ENCODE measurements around the gene PCBD2. TPM values are rescaled to one million over a fixed set of nuclear protein-coding genes. Genes with fewer than 3 reads are reported as not detected.

Gene PCBD2
- total RNA-seq, 1 experiment from 2014 or later: 7.0 TPM

DNA sequence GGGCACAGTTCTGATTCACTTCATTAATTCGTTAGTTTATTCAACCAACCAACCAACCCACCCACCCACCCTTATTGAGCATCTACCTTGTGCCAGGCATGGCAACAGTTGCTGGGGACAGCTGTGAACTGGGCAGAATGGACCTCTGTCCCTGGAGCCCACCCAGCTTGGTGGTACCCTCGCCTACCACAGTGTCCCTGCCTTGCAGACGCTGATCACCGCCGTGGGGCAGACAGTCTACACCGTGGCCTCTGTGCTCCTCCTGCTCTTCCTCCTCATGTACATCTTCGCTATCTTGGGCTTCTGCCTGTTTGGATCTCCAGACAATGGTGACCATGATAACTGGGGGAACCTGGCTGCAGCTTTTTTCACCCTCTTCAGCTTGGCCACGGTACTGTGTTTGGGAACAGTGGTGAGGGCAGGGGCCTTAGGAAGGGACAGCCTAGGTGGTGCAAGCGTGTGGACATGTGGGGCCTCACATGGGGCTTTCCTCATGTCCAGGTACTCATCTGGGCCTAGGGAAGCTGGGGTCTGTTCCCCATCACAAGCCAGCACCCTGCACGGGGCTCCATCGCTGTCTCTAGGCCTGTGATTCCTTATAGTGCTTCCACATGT is 102.9 kb downstream of the PCBD2 start:
- ATAC-seq: no peak
- CTCF ChIA-PET: no interaction called here

DNA sequence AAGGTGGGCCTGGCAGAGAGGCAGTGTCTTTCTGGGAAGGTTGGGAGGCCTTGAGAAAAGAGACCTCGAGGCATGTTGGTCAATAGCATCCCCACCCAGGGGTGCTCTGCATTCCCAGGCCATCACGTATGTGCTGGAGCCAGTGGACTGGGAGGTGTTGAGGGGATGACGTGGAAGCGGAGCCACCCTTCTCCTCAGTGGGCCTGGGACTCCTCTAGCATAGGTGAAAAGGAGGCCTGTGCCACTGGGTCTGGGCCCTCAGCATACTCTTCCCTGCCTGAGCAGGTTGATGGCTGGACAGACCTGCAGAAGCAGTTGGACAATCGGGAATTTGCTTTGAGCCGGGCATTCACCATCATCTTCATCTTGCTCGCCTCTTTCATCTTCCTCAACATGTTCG is 103.6 kb downstream of the PCBD2 start:
- no peak for ATAC-seq
- Histone ChIP-seq H3K36me3 (ENCODE audit: low read depth, low read length) (no peaks in the 10 kb centered on the region), H3K79me2 (ENCODE audit: low read length) (no peaks in the 10 kb centered on the region), H3K9me2 (replicated peaks; ENCODE audit: low read length) (no peaks in the 10 kb centered on the region), H3K9ac (ENCODE audit: low read length) (no peak overlapping the region), H3K9me3 (ENCODE audit: low read length) (no peaks in the 10 kb centered on the region), H3K4me3 (ENCODE audit: low read length) (no peak overlapping the region), H3K4me2 (ENCODE audit: low read length) (no peak overlapping the region), H2AFZ (ENCODE audit: low read length) (no peak overlapping the region), H4K20me1 (ENCODE audit: low read length) (no peaks in the 10 kb centered on the region), H3K27me3 (ENCODE audit: low read length) (no peaks in the 10 kb centered on the region), H3F3A (ENCODE audit: low read length, unreplicated experiment) (no peaks in the 10 kb centered on the region), H3K4me1 (ENCODE audit: insufficient read depth, low read length) (no peaks in the 10 kb centered on the region), H3K27ac (ENCODE audit: low read length) (no peak overlapping the region)
- intact Hi-C loops (cut with micrococcal nuclease): no loop called here
- ChIA-PET CTCF (no interaction called here), POLR2A (ENCODE audit: unreplicated experiment) (no interaction called here)
- no peak for DNase-seq
- no TSS peak for BruUV-seq (replicated peaks)
- no peak for TF ChIP-seq EZH2 (IDR thresholded peaks at IDR 0.05; ENCODE audit: low read length, unreplicated experiment)
- TF ChIP-seq, protein P1, sequence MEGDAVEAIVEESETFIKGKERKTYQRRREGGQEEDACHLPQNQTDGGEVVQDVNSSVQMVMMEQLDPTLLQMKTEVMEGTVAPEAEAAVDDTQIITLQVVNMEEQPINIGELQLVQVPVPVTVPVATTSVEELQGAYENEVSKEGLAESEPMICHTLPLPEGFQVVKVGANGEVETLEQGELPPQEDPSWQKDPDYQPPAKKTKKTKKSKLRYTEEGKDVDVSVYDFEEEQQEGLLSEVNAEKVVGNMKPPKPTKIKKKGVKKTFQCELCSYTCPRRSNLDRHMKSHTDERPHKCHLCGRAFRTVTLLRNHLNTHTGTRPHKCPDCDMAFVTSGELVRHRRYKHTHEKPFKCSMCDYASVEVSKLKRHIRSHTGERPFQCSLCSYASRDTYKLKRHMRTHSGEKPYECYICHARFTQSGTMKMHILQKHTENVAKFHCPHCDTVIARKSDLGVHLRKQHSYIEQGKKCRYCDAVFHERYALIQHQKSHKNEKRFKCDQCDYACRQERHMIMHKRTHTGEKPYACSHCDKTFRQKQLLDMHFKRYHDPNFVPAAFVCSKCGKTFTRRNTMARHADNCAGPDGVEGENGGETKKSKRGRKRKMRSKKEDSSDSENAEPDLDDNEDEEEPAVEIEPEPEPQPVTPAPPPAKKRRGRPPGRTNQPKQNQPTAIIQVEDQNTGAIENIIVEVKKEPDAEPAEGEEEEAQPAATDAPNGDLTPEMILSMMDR (conservative IDR thresholded peaks at IDR 0.05; ENCODE audit: low read depth, low read length): no peak
- no peak for TF ChIP-seq EZH2phosphoT487 (IDR thresholded peaks at IDR 0.05; ENCODE audit: borderline replicate concordance, low read length)

More for the DNA sequence above, 102.9 kb downstream of the PCBD2 start:
- H3K9me3 ChIP-seq (ENCODE audit: low read length): no peaks in the 10 kb centered on the region
- H3K4me1 ChIP-seq (ENCODE audit: insufficient read depth, low read length): no peaks in the 10 kb centered on the region
- no peaks in the 10 kb centered on the region for H3K27me3 ChIP-seq (ENCODE audit: low read length)
- H3F3A ChIP-seq (ENCODE audit: low read length, unreplicated experiment): no peaks in the 10 kb centered on the region
- no peaks in the 10 kb centered on the region for H3K79me2 ChIP-seq (ENCODE audit: low read length)
- H2AFZ ChIP-seq (ENCODE audit: low read length): no peak overlapping the region
- H3K9ac ChIP-seq (ENCODE audit: low read length): no peak overlapping the region
- H3K27ac ChIP-seq (ENCODE audit: low read length): no peak overlapping the region
- no peak overlapping the region for H3K4me3 ChIP-seq (ENCODE audit: low read length)
- intact Hi-C loops (cut with micrococcal nuclease): no loop called here
- H3K36me3 ChIP-seq (ENCODE audit: low read depth, low read length): no peaks in the 10 kb centered on the region
- H3K9me2 ChIP-seq (replicated peaks; ENCODE audit: low read length): no peaks in the 10 kb centered on the region
- H4K20me1 ChIP-seq (ENCODE audit: low read length): no peaks in the 10 kb centered on the region
- no peak for DNase-seq
- no peak overlapping the region for H3K4me2 ChIP-seq (ENCODE audit: low read length)
- TF ChIP-seq, protein P1 (conservative IDR thresholded peaks at IDR 0.05; ENCODE audit: low read depth, low read length): no peak
- TF ChIP-seq EZH2phosphoT487 (IDR thresholded peaks at IDR 0.05; ENCODE audit: borderline replicate concordance, low read length) (no peak), EZH2 (IDR thresholded peaks at IDR 0.05; ENCODE audit: low read length, unreplicated experiment) (no peak)
- POLR2A ChIA-PET (ENCODE audit: unreplicated experiment): no interaction called here
- no TSS peak for BruUV-seq (replicated peaks)

DNA sequence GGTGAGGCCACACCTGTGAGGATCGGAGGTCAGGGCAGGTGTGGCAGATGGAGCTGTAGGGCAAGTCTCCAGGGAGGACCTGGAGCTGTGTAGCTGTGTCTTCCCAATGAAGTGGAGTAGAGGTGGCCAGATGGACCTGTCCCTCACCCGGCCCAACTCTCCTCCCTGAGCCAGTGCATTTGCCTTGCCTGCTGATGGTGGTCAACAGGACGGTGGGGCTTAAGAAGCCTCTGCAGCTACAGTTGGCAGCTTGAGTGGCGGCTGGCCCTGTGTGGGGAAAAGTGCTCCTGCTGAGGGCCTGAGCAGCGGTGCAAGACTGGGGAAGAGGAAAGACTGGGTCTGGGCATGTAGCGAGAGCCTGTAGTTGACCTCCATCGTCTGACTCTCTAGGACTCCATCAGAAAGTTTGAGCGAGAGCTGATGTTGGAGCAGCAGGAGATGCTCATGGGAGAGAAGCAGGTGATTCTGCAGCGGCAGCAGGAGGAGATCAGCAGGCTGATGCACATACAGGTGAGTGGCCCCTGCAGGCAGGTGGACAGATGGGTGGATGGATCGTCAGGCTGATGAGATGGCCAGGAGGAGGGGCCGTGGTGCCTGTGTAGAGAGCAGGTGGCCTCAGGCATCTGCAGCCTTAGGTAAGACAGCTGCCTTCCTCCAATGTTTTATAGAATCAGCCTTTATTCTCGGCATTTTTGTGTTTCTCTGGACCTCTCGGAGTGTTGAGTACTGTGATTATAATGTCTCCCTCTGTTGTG is 104.2 kb downstream of the PCBD2 start:
- Histone ChIP-seq H3K9me3 (ENCODE audit: low read length) (no peaks in the 10 kb centered on the region), H3K4me3 (ENCODE audit: low read length) (no peak overlapping the region), H3K4me1 (ENCODE audit: insufficient read depth, low read length) (no peaks in the 10 kb centered on the region), H3K4me2 (ENCODE audit: low read length) (no peak overlapping the region), H3K36me3 (ENCODE audit: low read depth, low read length) (no peaks in the 10 kb centered on the region), H2AFZ (ENCODE audit: low read length) (no peak overlapping the region), H3K9me2 (replicated peaks; ENCODE audit: low read length) (no peaks in the 10 kb centered on the region), H4K20me1 (ENCODE audit: low read length) (no peaks in the 10 kb centered on the region), H3K9ac (ENCODE audit: low read length) (no peak overlapping the region), H3K79me2 (ENCODE audit: low read length) (no peaks in the 10 kb centered on the region), H3F3A (ENCODE audit: low read length, unreplicated experiment) (no peaks in the 10 kb centered on the region), H3K27me3 (ENCODE audit: low read length) (no peaks in the 10 kb centered on the region), H3K27ac (ENCODE audit: low read length) (no peak overlapping the region)
- no peak for DNase-seq
- intact Hi-C loops (cut with micrococcal nuclease): no loop called here
- POLR2A ChIA-PET (ENCODE audit: unreplicated experiment): no interaction called here
- BruUV-seq (replicated peaks): no TSS peak
- ATAC-seq: no peak
- CTCF ChIA-PET: no interaction called here
- TF ChIP-seq, protein P1 (conservative IDR thresholded peaks at IDR 0.05; ENCODE audit: low read depth, low read length): no peak
- TF ChIP-seq EZH2phosphoT487 (IDR thresholded peaks at IDR 0.05; ENCODE audit: borderline replicate concordance, low read length): no peak
- no peak for TF ChIP-seq EZH2 (IDR thresholded peaks at IDR 0.05; ENCODE audit: low read length, unreplicated experiment)
